Measurements from ENCODE around the gene F3. TPM values are rescaled to one million over a fixed set of nuclear protein-coding genes. Genes with fewer than 3 reads are reported as not detected.

Gene F3
- polyA plus RNA-seq, 1 of the 3 experiments (the other 2 are of a cell fraction) = 1.8 TPM

- H2AFZ ChIP-seq (ENCODE audit: low read depth) = no peak overlapping the region
These were observed 51.0 kb downstream of the F3 start for GRCh38 chr1:94490556-94490955.

GRCh38 chr1:94486990-94487389 lies 54.6 kb downstream of the F3 start:
- Histone ChIP-seq H3K9me2 (no peaks in the 10 kb centered on the region), H3K4me1 (ENCODE audit: control insufficient read depth in 1 of 2, insufficient read depth in 2 of 2, low read depth in 1 of 2, low read length in 1 of 2) (no peaks in the 10 kb centered on the region), H3K79me2 (ENCODE audit: insufficient read depth) (no peaks in the 10 kb centered on the region), H3F3A (replicated peaks; ENCODE audit: insufficient read depth) (no peaks in the 10 kb centered on the region), H3K27me3 (ENCODE audit: insufficient read depth) (no peaks in the 10 kb centered on the region), H3K4me3 (ENCODE audit: low read depth in 2 of 2, low read length in 1 of 2) (no peak overlapping the region), H3K36me3 (replicated peaks in 1 of 2; ENCODE audit: control insufficient read depth in 1 of 2, insufficient read depth in 2 of 2, low read length in 1 of 2) (peaks cover 34 to 47% of the 10 kb centered on the region in 2 experiments), H2AFZ (ENCODE audit: low read depth) (no peak overlapping the region), H3K9ac (no peak overlapping the region), H3K9me3 (no peaks in the 10 kb centered on the region), H3K27ac (ENCODE audit: low read depth in 2 of 2, low read length in 1 of 2) (no peak overlapping the region), H3K4me2 (no peak overlapping the region), H4K20me1 (ENCODE audit: insufficient read depth) (no peaks in the 10 kb centered on the region)
- no peak for DNase-seq
- ChIA-PET POLR2A (no interaction called here), CTCF (interaction anchor here (1.3 to 2.7 kb wide), 3 partner anchors 319 to 556 kb away, joined by 4 to 16 read pairs (median 6); no protein-coding TSS in a partner anchor)
- TF ChIP-seq REST (IDR thresholded peaks at IDR 0.05; ENCODE audit: low read depth, low read length) = no peak
- no peak for TF ChIP-seq NFIC (IDR thresholded peaks at IDR 0.05; ENCODE audit: borderline replicate concordance)
- TF ChIP-seq GATA2 (CRISPR knock-in tag; IDR thresholded peaks at IDR 0.05) = no peak
- TF ChIP-seq, protein P1, sequence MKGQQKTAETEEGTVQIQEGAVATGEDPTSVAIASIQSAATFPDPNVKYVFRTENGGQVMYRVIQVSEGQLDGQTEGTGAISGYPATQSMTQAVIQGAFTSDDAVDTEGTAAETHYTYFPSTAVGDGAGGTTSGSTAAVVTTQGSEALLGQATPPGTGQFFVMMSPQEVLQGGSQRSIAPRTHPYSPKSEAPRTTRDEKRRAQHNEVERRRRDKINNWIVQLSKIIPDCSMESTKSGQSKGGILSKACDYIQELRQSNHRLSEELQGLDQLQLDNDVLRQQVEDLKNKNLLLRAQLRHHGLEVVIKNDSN (IDR thresholded peaks at IDR 0.05; ENCODE audit: borderline replicate concordance, low read depth) = no peak
- TF ChIP-seq YY1 (IDR thresholded peaks at IDR 0.05; ENCODE audit: low read depth) = no peak
- TF ChIP-seq FOXM1 (IDR thresholded peaks at IDR 0.05; ENCODE audit: low read depth) = no peak
- TF ChIP-seq POLR2AphosphoS5 (IDR thresholded peaks at IDR 0.05; ENCODE audit: low read depth, low read length) = no peak
- 95% methylated on average over 5 of the region's 5 CpGs for WGBS (ENCODE audit: low lambda C conversion rate)

More at GRCh38 chr1:94490556-94490955, 51.0 kb downstream of the F3 start:
- no peak for DNase-seq
- peaks cover 35 to 51% of the 10 kb centered on the region in 2 experiments for H3K36me3 ChIP-seq (replicated peaks in 1 of 2; ENCODE audit: control insufficient read depth in 1 of 2, insufficient read depth in 2 of 2, low read length in 1 of 2)
- no peaks in the 10 kb centered on the region for H3K9me2 ChIP-seq
- no peaks in the 10 kb centered on the region for H3F3A ChIP-seq (replicated peaks; ENCODE audit: insufficient read depth)
- ChIA-PET CTCF (interaction anchor here (0.7 to 2.0 kb wide), 2 partner anchors 8 to 9 kb away, joined by 3 to 6 read pairs; no protein-coding TSS in a partner anchor), POLR2A (no interaction called here)
- no peak overlapping the region for H3K4me2 ChIP-seq
- H3K4me1 ChIP-seq (ENCODE audit: control insufficient read depth in 1 of 2, insufficient read depth in 2 of 2, low read depth in 1 of 2, low read length in 1 of 2) = no peaks in the 10 kb centered on the region
- no peaks in the 10 kb centered on the region for H3K79me2 ChIP-seq (ENCODE audit: insufficient read depth)
- H3K27me3 ChIP-seq (ENCODE audit: insufficient read depth) = no peaks in the 10 kb centered on the region
- H3K27ac ChIP-seq (ENCODE audit: low read depth in 2 of 2, low read length in 1 of 2) = no peak overlapping the region
- 73% methylated on average over 2 of the region's 2 CpGs for WGBS (ENCODE audit: low lambda C conversion rate)
- H4K20me1 ChIP-seq (ENCODE audit: insufficient read depth) = no peaks in the 10 kb centered on the region
- no peak overlapping the region for H3K9ac ChIP-seq
- TF ChIP-seq POLR2AphosphoS5 (IDR thresholded peaks at IDR 0.05; ENCODE audit: low read depth, low read length) (no peak), MXI1 (IDR thresholded peaks at IDR 0.05; ENCODE audit: low read depth, low read length) (no peak), TEAD4 (IDR thresholded peaks at IDR 0.05; ENCODE audit: borderline replicate concordance, insufficient read depth) (no peak), RCOR1 (IDR thresholded peaks at IDR 0.05; ENCODE audit: low read length) (no peak), EZH2phosphoT487 (IDR thresholded peaks at IDR 0.05; ENCODE audit: borderline replicate concordance, low read depth) (no peak), FOXM1 (IDR thresholded peaks at IDR 0.05; ENCODE audit: low read depth) (no peak)
- TF ChIP-seq, protein P2, sequence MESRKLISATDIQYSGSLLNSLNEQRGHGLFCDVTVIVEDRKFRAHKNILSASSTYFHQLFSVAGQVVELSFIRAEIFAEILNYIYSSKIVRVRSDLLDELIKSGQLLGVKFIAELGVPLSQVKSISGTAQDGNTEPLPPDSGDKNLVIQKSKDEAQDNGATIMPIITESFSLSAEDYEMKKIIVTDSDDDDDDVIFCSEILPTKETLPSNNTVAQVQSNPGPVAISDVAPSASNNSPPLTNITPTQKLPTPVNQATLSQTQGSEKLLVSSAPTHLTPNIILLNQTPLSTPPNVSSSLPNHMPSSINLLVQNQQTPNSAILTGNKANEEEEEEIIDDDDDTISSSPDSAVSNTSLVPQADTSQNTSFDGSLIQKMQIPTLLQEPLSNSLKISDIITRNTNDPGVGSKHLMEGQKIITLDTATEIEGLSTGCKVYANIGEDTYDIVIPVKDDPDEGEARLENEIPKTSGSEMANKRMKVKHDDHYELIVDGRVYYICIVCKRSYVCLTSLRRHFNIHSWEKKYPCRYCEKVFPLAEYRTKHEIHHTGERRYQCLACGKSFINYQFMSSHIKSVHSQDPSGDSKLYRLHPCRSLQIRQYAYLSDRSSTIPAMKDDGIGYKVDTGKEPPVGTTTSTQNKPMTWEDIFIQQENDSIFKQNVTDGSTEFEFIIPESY (IDR thresholded peaks at IDR 0.05; ENCODE audit: borderline replicate concordance, low read depth) = no peak
- TF ChIP-seq, protein P3, sequence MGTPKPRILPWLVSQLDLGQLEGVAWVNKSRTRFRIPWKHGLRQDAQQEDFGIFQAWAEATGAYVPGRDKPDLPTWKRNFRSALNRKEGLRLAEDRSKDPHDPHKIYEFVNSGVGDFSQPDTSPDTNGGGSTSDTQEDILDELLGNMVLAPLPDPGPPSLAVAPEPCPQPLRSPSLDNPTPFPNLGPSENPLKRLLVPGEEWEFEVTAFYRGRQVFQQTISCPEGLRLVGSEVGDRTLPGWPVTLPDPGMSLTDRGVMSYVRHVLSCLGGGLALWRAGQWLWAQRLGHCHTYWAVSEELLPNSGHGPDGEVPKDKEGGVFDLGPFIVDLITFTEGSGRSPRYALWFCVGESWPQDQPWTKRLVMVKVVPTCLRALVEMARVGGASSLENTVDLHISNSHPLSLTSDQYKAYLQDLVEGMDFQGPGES (IDR thresholded peaks at IDR 0.05; ENCODE audit: low read depth, low read length) = no peak
- no peaks in the 10 kb centered on the region for H3K9me3 ChIP-seq
- no peak overlapping the region for H3K4me3 ChIP-seq (ENCODE audit: low read depth in 2 of 2, low read length in 1 of 2)
